ENCODE measurements around the gene ESR2. TPM values are rescaled to one million over a fixed set of nuclear protein-coding genes. Genes with fewer than 3 reads are reported as not detected.

The ESR2 gene
- total and polyA plus RNA-seq, 4 experiments from 2014 or later, result 0.12 to 0.59 TPM; not detected in 2

GRCh38 chr14:64235652-64236640 is 58.2 kb downstream of the ESR2 start:
- Histone ChIP-seq H3K27me3 (ENCODE audit: insufficient read depth, low read length) (no peaks in the 10 kb centered on the region), H3K27ac (ENCODE audit: low read depth, low read length) (no peak overlapping the region), H3K36me3 (ENCODE audit: insufficient read depth, low read length) (peaks cover 3% of the 10 kb centered on the region), H3K4me1 (ENCODE audit: insufficient read depth, low read length) (no peaks in the 10 kb centered on the region), H3K9me3 (ENCODE audit: control insufficient read depth in 1 of 2, low read length in 2 of 2) (no peaks in the 10 kb centered on the region), H3K4me3 (ENCODE audit: low read length in 2 of 2) (no peak overlapping the region)
- Mint-ChIP-seq H3K27me3 (peaks cover 0 to 3% of the 10 kb centered on the region in 2 donors), H3K36me3 (peaks cover 7 to 12% of the 10 kb centered on the region in 2 donors), H3K27ac (peak overlapping the region in 6 of 7 donors; percentile 5 to 81 (median 72)), H3K4me1 (peaks cover 0 to 8% (median 4%) of the 10 kb centered on the region in 4 donors), H3K9me3 (peaks cover 0 to 3% (median 0%) of the 10 kb centered on the region in 8 donors), H3K4me3 (peak overlapping the region in 1 of 8 donors; percentile 2)
- no peak for DNase-seq
- POLR2A ChIA-PET (ENCODE audit: partially characterized antibody), result no interaction called here
- intact Hi-C loops (cut with micrococcal nuclease), result no loop called here
- CTCF ChIA-PET (ENCODE audit: partially characterized antibody), result interaction anchor here (1.2 to 1.3 kb wide), 2 partner anchors 9 to 44 kb away, joined by 3 read pairs; no protein-coding TSS in a partner anchor

DNA sequence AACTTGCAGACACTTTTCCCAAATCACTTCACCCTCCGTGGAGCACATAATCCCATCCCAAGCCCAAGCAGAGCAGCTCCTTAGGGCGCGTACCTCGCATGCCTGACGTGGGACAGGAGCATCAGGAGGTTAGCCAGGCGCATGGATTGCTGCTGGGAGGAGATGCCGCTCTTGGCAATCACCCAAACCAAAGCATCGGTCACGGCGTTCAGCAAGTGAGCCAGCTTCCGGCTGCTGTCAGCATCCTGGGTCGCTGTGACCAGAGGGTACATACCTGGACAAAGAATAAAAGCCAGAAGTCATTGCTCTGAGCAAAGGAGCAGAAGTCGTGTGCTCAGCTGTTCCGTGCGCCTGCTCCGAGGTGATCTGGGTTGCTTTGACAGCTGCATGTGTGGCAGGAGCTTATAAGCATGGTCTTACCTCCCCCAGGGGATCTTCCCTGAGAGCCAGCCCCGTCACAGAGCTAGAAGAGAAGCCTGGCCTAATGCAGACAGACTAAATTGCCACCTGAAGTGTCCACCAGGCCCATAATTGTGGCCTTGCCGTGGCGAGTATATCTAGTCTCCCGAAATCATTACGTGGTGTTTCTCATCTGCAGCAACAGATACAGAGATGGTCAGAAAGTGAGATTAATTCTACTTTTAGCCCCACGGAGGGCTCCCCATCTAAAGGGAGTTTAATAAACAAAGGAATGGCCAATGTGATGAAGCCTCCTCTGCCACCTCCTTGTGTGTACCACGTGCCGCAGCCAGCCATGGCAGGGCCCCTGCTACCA is 59.1 kb downstream of the ESR2 start:
- H3K27me3 Mint-ChIP-seq, result peaks cover 0 to 3% of the 10 kb centered on the region in 2 donors
- ChIA-PET POLR2A (ENCODE audit: partially characterized antibody) (interaction anchor here (0.6 kb wide), 1 partner anchor 30 kb away, joined by 3 read pairs; no protein-coding TSS in a partner anchor), CTCF (ENCODE audit: partially characterized antibody) (interaction anchor here (1.2 to 1.3 kb wide), 2 partner anchors 9 to 44 kb away, joined by 3 read pairs; no protein-coding TSS in a partner anchor)
- H3K27ac Mint-ChIP-seq, result peak overlapping the region in 5 of 7 donors; percentile 10 to 70 (median 38)
- peaks cover 10 to 16% of the 10 kb centered on the region in 2 donors for H3K36me3 Mint-ChIP-seq
- Histone ChIP-seq H3K9me3 (ENCODE audit: control insufficient read depth in 1 of 2, low read length in 2 of 2) (no peaks in the 10 kb centered on the region), H3K36me3 (ENCODE audit: insufficient read depth, low read length) (peaks cover 3% of the 10 kb centered on the region), H3K4me3 (ENCODE audit: low read length in 2 of 2) (no peak overlapping the region), H3K4me1 (ENCODE audit: insufficient read depth, low read length) (no peaks in the 10 kb centered on the region), H3K27me3 (ENCODE audit: insufficient read depth, low read length) (no peaks in the 10 kb centered on the region), H3K27ac (ENCODE audit: low read depth, low read length) (no peak overlapping the region)
- no peak for DNase-seq
- intact Hi-C loops (cut with micrococcal nuclease), result no loop called here
- no peak overlapping the region for H3K4me3 Mint-ChIP-seq
- H3K4me1 Mint-ChIP-seq, result peaks cover 0 to 8% (median 4%) of the 10 kb centered on the region in 4 donors
- peaks cover 0 to 3% (median 0%) of the 10 kb centered on the region in 8 donors for H3K9me3 Mint-ChIP-seq

DNA sequence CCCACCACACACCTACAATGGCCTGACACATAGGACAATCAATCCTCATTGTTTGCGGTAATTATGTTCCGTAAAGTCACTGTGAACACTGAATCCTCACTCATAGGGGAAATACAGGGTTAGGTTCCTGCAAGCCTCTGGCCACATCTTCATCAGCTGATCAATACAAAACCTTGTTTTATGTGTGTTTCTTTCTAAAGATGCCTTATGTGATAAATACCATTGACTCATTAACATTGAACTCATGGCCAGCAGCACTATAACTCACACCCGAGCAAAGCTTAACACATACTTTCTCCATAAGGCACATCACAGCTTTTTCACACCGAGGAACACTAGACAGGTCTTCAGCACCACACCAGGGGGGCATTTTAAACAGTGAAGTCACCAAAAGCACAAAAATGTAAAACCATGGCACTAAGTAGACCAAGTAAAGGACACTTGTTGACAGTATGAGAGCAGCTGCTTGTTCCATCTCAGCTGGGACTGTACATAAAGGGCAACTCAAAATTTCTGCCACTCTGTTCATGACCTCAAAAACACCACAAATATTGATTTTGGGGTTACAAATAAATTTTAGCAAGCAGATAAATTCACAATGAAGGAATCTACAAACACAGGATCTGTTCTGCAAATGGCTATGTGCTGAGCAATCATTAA is 60.5 kb downstream of the ESR2 start:
- peak overlapping the region; percentile 25 to 81 (median 64) for H3K27ac Mint-ChIP-seq

GRCh38 chr14:64232944-64233343 is 61.2 kb downstream of the ESR2 start:
- Mint-ChIP-seq H3K27ac (peak overlapping the region in 3 of 7 donors; percentile 42 to 64 (median 64)), H3K4me3 (no peak overlapping the region)
- H3K4me1 ChIP-seq (ENCODE audit: insufficient read depth, low read length), result no peaks in the 10 kb centered on the region

More for the DNA sequence above, 60.5 kb downstream of the ESR2 start:
- H3K36me3 ChIP-seq (ENCODE audit: insufficient read depth, low read length), result peaks cover 13% of the 10 kb centered on the region
- H3K9me3 ChIP-seq (ENCODE audit: control insufficient read depth in 1 of 2, low read length in 2 of 2), result no peaks in the 10 kb centered on the region
- intact Hi-C loops (cut with micrococcal nuclease), result no loop called here
- Mint-ChIP-seq H3K36me3 (peaks cover 13 to 22% of the 10 kb centered on the region in 2 donors), H3K27me3 (no peaks in the 10 kb centered on the region), H3K4me3 (no peak overlapping the region), H3K4me1 (peaks cover 0 to 8% (median 3%) of the 10 kb centered on the region in 4 donors), H3K9me3 (peaks cover 0 to 3% (median 0%) of the 10 kb centered on the region in 8 donors)
- H3K27ac ChIP-seq (ENCODE audit: low read depth, low read length), result no peak overlapping the region
- ChIA-PET CTCF (ENCODE audit: partially characterized antibody) (no interaction called here), POLR2A (ENCODE audit: partially characterized antibody) (no interaction called here)
- H3K27me3 ChIP-seq (ENCODE audit: insufficient read depth, low read length), result no peaks in the 10 kb centered on the region
- DNase-seq, result no peak
- no peak overlapping the region for H3K4me3 ChIP-seq (ENCODE audit: low read length in 2 of 2)
- H3K4me1 ChIP-seq (ENCODE audit: insufficient read depth, low read length), result no peaks in the 10 kb centered on the region

GRCh38 chr14:64232095-64232838 is 61.9 kb downstream of the ESR2 start:
- Mint-ChIP-seq H3K4me1 (peaks cover 0 to 8% (median 1%) of the 10 kb centered on the region in 4 donors), H3K27ac (peak overlapping the region in 6 of 7 donors; percentile 42 to 84 (median 62)), H3K9me3 (peaks cover 0 to 3% (median 0%) of the 10 kb centered on the region in 8 donors), H3K36me3 (peaks cover 27 to 36% of the 10 kb centered on the region in 2 donors), H3K4me3 (no peak overlapping the region), H3K27me3 (no peaks in the 10 kb centered on the region)
- intact Hi-C loops (cut with micrococcal nuclease), result no loop called here
- ChIA-PET CTCF (ENCODE audit: partially characterized antibody) (interaction anchor here (1.1 kb wide), 1 partner anchor 72 kb away, joined by 3 read pairs; no protein-coding TSS in a partner anchor), POLR2A (ENCODE audit: partially characterized antibody) (no interaction called here)
- H3K27me3 ChIP-seq (ENCODE audit: insufficient read depth, low read length), result no peaks in the 10 kb centered on the region
- H3K4me1 ChIP-seq (ENCODE audit: insufficient read depth, low read length), result no peaks in the 10 kb centered on the region
- no peak overlapping the region for H3K4me3 ChIP-seq (ENCODE audit: low read length in 2 of 2)
- H3K9me3 ChIP-seq (ENCODE audit: control insufficient read depth in 1 of 2, low read length in 2 of 2), result no peaks in the 10 kb centered on the region
- DNase-seq, result no peak
- peaks cover 27% of the 10 kb centered on the region for H3K36me3 ChIP-seq (ENCODE audit: insufficient read depth, low read length)
- H3K27ac ChIP-seq (ENCODE audit: low read depth, low read length), result no peak overlapping the region

More at GRCh38 chr14:64232944-64233343, 61.2 kb downstream of the ESR2 start:
- POLR2A ChIA-PET (ENCODE audit: partially characterized antibody), result no interaction called here
- no peaks in the 10 kb centered on the region for H3K27me3 Mint-ChIP-seq
- H3K36me3 Mint-ChIP-seq, result peaks cover 20 to 29% of the 10 kb centered on the region in 2 donors
- no peaks in the 10 kb centered on the region for H3K27me3 ChIP-seq (ENCODE audit: insufficient read depth, low read length)
- intact Hi-C loops (cut with micrococcal nuclease), result no loop called here
- H3K9me3 Mint-ChIP-seq, result peaks cover 0 to 3% (median 0%) of the 10 kb centered on the region in 8 donors
- CTCF ChIA-PET (ENCODE audit: partially characterized antibody), result interaction anchor here (1.1 kb wide), 1 partner anchor 71 kb away, joined by 3 read pairs; no protein-coding TSS in a partner anchor
- H3K27ac ChIP-seq (ENCODE audit: low read depth, low read length), result no peak overlapping the region
- no peak overlapping the region for H3K4me3 ChIP-seq (ENCODE audit: low read length in 2 of 2)
- DNase-seq, result no peak
- no peaks in the 10 kb centered on the region for H3K9me3 ChIP-seq (ENCODE audit: control insufficient read depth in 1 of 2, low read length in 2 of 2)
- H3K4me1 Mint-ChIP-seq, result peaks cover 0 to 8% (median 3%) of the 10 kb centered on the region in 4 donors
- peaks cover 20% of the 10 kb centered on the region for H3K36me3 ChIP-seq (ENCODE audit: insufficient read depth, low read length)

DNA sequence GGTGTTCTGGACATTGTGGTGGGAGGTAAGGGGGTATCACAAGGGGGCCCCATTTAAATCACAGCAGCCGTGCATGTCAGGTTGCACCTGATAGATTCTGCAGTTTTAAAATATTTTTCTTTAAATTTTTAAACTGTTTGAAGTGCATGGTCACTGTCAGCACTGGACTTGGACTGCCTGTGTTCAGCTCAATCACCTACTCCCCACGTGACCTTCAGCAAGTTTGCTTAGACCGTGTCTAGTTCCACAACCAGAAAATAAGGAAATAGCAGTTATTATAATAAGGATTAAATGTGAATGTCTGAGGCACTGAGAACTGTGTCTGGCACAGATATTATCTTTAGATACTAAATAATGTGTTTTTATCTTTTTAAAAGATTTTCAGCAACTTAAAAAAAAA is 64.7 kb downstream of the ESR2 start:
- ChIA-PET POLR2A (ENCODE audit: partially characterized antibody) (no interaction called here), CTCF (ENCODE audit: partially characterized antibody) (no interaction called here)
- Mint-ChIP-seq H3K36me3 (peaks cover 36 to 56% of the 10 kb centered on the region in 2 donors), H3K4me1 (peaks cover 0 to 1% (median 0%) of the 10 kb centered on the region in 4 donors), H3K4me3 (no peak overlapping the region), H3K9me3 (no peaks in the 10 kb centered on the region), H3K27me3 (no peaks in the 10 kb centered on the region), H3K27ac (peak overlapping the region in 2 of 7 donors; percentile 27 to 57)
- intact Hi-C loops (cut with micrococcal nuclease), result no loop called here
- Histone ChIP-seq H3K36me3 (ENCODE audit: insufficient read depth, low read length) (peaks cover 46% of the 10 kb centered on the region), H3K4me3 (ENCODE audit: low read length in 2 of 2) (no peak overlapping the region), H3K4me1 (ENCODE audit: insufficient read depth, low read length) (no peaks in the 10 kb centered on the region), H3K27me3 (ENCODE audit: insufficient read depth, low read length) (no peaks in the 10 kb centered on the region), H3K9me3 (ENCODE audit: control insufficient read depth in 1 of 2, low read length in 2 of 2) (no peaks in the 10 kb centered on the region), H3K27ac (ENCODE audit: low read depth, low read length) (no peak overlapping the region)
- no peak for DNase-seq
